Embryonic facial prominence (tissue), 1 donor: ENCODE results near the gene DNM3.

Source experiments
- DNase-seq: peaks from one replicate; pipeline ENCODE4 v3.0.0-alpha.2; 2016; ENCODE audit errors: extremely low spot score

The DNM3 gene

GRCh38 chr1:172105230-172105629 lies 263.9 kb downstream of the DNM3 start:
- no peak for DNase-seq

GRCh38 chr1:172107316-172107975 lies 266.1 kb downstream of the DNM3 start:
- no peak for DNase-seq

- DNase-seq, result no peak
Measured at GRCh38 chr1:172108161-172108893, 267.0 kb downstream of the DNM3 start.

- DNase-seq, result peak; percentile 51
Measured at GRCh38 chr1:172109359-172109758, 268.1 kb downstream of the DNM3 start.

GRCh38 chr1:172112576-172112975 lies 271.3 kb downstream of the DNM3 start:
- DNase-seq, result no peak

- no peak for DNase-seq
Measured at GRCh38 chr1:172117800-172118199, 276.5 kb downstream of the DNM3 start.

- DNase-seq, result no peak
Measured at GRCh38 chr1:172118618-172119017, 277.3 kb downstream of the DNM3 start.

GRCh38 chr1:172119184-172119583 lies 277.9 kb downstream of the DNM3 start:
- DNase-seq, result no peak

GRCh38 chr1:172120381-172120780 lies 279.1 kb downstream of the DNM3 start:
- DNase-seq, result no peak

- DNase-seq, result no peak
Measured at GRCh38 chr1:172121081-172121717, 279.9 kb downstream of the DNM3 start.

GRCh38 chr1:172122381-172122780 lies 281.1 kb downstream of the DNM3 start:
- no peak for DNase-seq

- DNase-seq, result no peak
Measured at GRCh38 chr1:172125250-172125649, 284.0 kb downstream of the DNM3 start.

- DNase-seq, result no peak
Measured at GRCh38 chr1:172125812-172126430, 284.6 kb downstream of the DNM3 start.

GRCh38 chr1:172132836-172133235 lies 291.5 kb downstream of the DNM3 start:
- no peak for DNase-seq

- DNase-seq, result no peak
Measured at GRCh38 chr1:172134087-172134731, 292.9 kb downstream of the DNM3 start.

- DNase-seq, result no peak
Measured at GRCh38 chr1:172135076-172135672, 293.9 kb downstream of the DNM3 start.

- DNase-seq, result no peak
Measured at GRCh38 chr1:172135978-172136610, 294.8 kb downstream of the DNM3 start.

GRCh38 chr1:172136925-172137324 lies 295.6 kb downstream of the DNM3 start:
- DNase-seq, result no peak

- DNase-seq, result no peak
Measured at GRCh38 chr1:172137703-172138454, 296.6 kb downstream of the DNM3 start.

GRCh38 chr1:172138634-172139033 lies 297.3 kb downstream of the DNM3 start:
- no peak for DNase-seq
